HFF-Myc (cell line): Measurements from ENCODE around the gene TMEM184A.

Experiments
- DNase-seq: peaks from one replicate; pipeline ENCODE4 v3.0.0-alpha.2; 2011; ENCODE audit warnings: low read depth; ENCODE audit errors: extremely low read depth
- H3K4me3 ChIP-seq: replicated peaks from 2 replicates; pipeline ENCODE4 v1.5.1; 2011; ENCODE audit warnings: low read depth, mild to moderate bottlenecking, control low read depth, low read length
- CTCF ChIP-seq: IDR thresholded peaks from 2 replicates; pipeline ENCODE4 v1.5.1; 2012; ENCODE audit warnings: mild to moderate bottlenecking, low read depth, low read length, control low read depth; ENCODE audit errors: missing control alignments

TMEM184A gene

GRCh38 chr7:1534330-1535099 is 21.5 kb downstream of the TMEM184A start:
- no peak for DNase-seq
- no peak for TF ChIP-seq CTCF
- peak overlapping the region; percentile 16; the same call in 1 of the 2 replicates for H3K4me3 ChIP-seq

- peak; percentile 69 for DNase-seq
Observed at GRCh38 chr7:1533547-1534329, 22.3 kb downstream of the TMEM184A start.

GRCh38 chr7:1533255-1533546 is 22.8 kb downstream of the TMEM184A start:
- peak overlapping the region; percentile 70 for H3K4me3 ChIP-seq
- TF ChIP-seq CTCF, result no peak
- DNase-seq, result no peak

More at GRCh38 chr7:1533547-1534329, 22.3 kb downstream of the TMEM184A start:
- no peak for TF ChIP-seq CTCF
- peak overlapping the region; percentile 70 for H3K4me3 ChIP-seq

GRCh38 chr7:1532456-1533254 is 23.4 kb downstream of the TMEM184A start:
- H3K4me3 ChIP-seq, result peak overlapping the region; percentile 70
- DNase-seq, result peak; percentile 77
- no peak for TF ChIP-seq CTCF

GRCh38 chr7:1531979-1532455 is 24.0 kb downstream of the TMEM184A start:
- peak overlapping the region; percentile 70 for H3K4me3 ChIP-seq
- TF ChIP-seq CTCF, result no peak
- DNase-seq, result no peak

GRCh38 chr7:1531263-1531978 is 24.6 kb downstream of the TMEM184A start:
- DNase-seq, result no peak
- peak overlapping the region; percentile 70 for H3K4me3 ChIP-seq
- no peak for TF ChIP-seq CTCF
